NK-92 (cell line): Measurements from ENCODE around the gene APOO.
A peak's percentile ranks its signal among the peaks of the same experiment; 100 is the strongest.

Source experiments
- DNase-seq: peaks from one replicate; lab custom pipeline; 2025; ENCODE audit not compliant: unreplicated experiment; lab: John Stamatoyannopoulos, UW

The APOO gene

GRCh38 chrX:23907498-23908218 is at the start of gene APOO, which contains the start of gene CXorf58:
APOO (minus strand) TSS chrX:23907938; CDS start chrX:23907702, 236 bp downstream.
CXorf58 (plus strand) TSS chrX:23908006; CDS start chrX:23910303, 2,297 bp downstream.
- peak; percentile 27 for DNase-seq

- DNase-seq = no peak
Observed at GRCh38 chrX:23954396-23954795, 46.7 kb upstream of the APOO start.

GRCh38 chrX:23953908-23954269 is 46.2 kb upstream of the APOO start:
- no peak for DNase-seq

GRCh38 chrX:23952984-23953907 is 45.5 kb upstream of the APOO start:
- DNase-seq = no peak

GRCh38 chrX:23952391-23952790 is 44.7 kb upstream of the APOO start:
- DNase-seq = no peak

GRCh38 chrX:23945206-23945605 is 37.5 kb upstream of the APOO start:
- no peak for DNase-seq

GRCh38 chrX:23944234-23944633 is 36.5 kb upstream of the APOO start:
- no peak for DNase-seq

- DNase-seq = no peak
Observed at GRCh38 chrX:23939203-23939602, 31.5 kb upstream of the APOO start.

- DNase-seq = no peak
Observed at GRCh38 chrX:23938690-23939089, 31.0 kb upstream of the APOO start.

GRCh38 chrX:23937100-23937499 is 29.4 kb upstream of the APOO start:
- no peak for DNase-seq

- DNase-seq = no peak
Observed at GRCh38 chrX:23936180-23936579, 28.4 kb upstream of the APOO start.

GRCh38 chrX:23935106-23935505 is 27.4 kb upstream of the APOO start:
- no peak for DNase-seq

- no peak for DNase-seq
Observed at GRCh38 chrX:23932046-23932445, 24.3 kb upstream of the APOO start.

GRCh38 chrX:23930894-23931604 is 23.3 kb upstream of the APOO start:
- DNase-seq = no peak

GRCh38 chrX:23926015-23926414 is 18.3 kb upstream of the APOO start:
- no peak for DNase-seq

GRCh38 chrX:23919706-23920320 is 12.1 kb upstream of the APOO start:
- DNase-seq = no peak

GRCh38 chrX:23919148-23919547 is 11.4 kb upstream of the APOO start:
- DNase-seq = no peak

- no peak for DNase-seq
Observed at GRCh38 chrX:23911126-23911835, 3.5 kb upstream of the APOO start.

GRCh38 chrX:23908219-23909004 is 674 bp upstream of the APOO start:
- no peak for DNase-seq

- DNase-seq = no peak
Observed at GRCh38 chrX:23907111-23907497, 634 bp downstream of the APOO start.
